ENCODE measurements around the gene WDR37.

DNA sequence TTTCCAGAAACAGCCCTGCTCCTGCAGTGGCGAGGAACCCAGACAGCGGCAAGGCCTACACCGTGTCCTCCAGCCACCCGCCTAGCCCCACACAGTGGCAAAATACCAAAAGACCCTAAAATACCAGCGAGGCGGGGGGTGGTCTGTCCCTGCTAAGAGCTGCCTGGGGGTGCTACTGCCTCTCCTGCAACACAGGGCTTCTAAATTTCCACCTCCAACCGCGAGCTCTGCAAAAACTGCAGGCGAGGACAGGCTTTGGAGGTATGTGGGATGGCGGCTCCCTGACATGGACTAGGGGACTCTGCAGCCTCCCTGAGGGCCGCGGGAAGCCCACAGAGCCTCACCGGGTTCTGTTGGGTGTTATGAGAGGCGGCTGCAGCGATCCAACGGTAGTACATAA is 122.3 kb downstream of the WDR37 start:
- TF ChIP-seq POLR2AphosphoS5 (IDR thresholded peaks at IDR 0.05; ENCODE audit: low read depth, low read length): no peak
- no peak for TF ChIP-seq RXRA (IDR thresholded peaks at IDR 0.05; ENCODE audit: borderline replicate concordance, low read depth)
- TF ChIP-seq, protein P1, sequence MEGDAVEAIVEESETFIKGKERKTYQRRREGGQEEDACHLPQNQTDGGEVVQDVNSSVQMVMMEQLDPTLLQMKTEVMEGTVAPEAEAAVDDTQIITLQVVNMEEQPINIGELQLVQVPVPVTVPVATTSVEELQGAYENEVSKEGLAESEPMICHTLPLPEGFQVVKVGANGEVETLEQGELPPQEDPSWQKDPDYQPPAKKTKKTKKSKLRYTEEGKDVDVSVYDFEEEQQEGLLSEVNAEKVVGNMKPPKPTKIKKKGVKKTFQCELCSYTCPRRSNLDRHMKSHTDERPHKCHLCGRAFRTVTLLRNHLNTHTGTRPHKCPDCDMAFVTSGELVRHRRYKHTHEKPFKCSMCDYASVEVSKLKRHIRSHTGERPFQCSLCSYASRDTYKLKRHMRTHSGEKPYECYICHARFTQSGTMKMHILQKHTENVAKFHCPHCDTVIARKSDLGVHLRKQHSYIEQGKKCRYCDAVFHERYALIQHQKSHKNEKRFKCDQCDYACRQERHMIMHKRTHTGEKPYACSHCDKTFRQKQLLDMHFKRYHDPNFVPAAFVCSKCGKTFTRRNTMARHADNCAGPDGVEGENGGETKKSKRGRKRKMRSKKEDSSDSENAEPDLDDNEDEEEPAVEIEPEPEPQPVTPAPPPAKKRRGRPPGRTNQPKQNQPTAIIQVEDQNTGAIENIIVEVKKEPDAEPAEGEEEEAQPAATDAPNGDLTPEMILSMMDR (IDR thresholded peaks at IDR 0.05): no peak
- no peak for TF ChIP-seq SMC3 (IDR thresholded peaks at IDR 0.05; ENCODE audit: low read depth, low read length)
- no peak for TF ChIP-seq GATA2 (CRISPR knock-in tag; IDR thresholded peaks at IDR 0.05)
- TF ChIP-seq YY1 (IDR thresholded peaks at IDR 0.05; ENCODE audit: low read depth): no peak
- TF ChIP-seq, protein P2, sequence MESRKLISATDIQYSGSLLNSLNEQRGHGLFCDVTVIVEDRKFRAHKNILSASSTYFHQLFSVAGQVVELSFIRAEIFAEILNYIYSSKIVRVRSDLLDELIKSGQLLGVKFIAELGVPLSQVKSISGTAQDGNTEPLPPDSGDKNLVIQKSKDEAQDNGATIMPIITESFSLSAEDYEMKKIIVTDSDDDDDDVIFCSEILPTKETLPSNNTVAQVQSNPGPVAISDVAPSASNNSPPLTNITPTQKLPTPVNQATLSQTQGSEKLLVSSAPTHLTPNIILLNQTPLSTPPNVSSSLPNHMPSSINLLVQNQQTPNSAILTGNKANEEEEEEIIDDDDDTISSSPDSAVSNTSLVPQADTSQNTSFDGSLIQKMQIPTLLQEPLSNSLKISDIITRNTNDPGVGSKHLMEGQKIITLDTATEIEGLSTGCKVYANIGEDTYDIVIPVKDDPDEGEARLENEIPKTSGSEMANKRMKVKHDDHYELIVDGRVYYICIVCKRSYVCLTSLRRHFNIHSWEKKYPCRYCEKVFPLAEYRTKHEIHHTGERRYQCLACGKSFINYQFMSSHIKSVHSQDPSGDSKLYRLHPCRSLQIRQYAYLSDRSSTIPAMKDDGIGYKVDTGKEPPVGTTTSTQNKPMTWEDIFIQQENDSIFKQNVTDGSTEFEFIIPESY (IDR thresholded peaks at IDR 0.05; ENCODE audit: borderline replicate concordance, low read depth): no peak
- TF ChIP-seq, protein P3, sequence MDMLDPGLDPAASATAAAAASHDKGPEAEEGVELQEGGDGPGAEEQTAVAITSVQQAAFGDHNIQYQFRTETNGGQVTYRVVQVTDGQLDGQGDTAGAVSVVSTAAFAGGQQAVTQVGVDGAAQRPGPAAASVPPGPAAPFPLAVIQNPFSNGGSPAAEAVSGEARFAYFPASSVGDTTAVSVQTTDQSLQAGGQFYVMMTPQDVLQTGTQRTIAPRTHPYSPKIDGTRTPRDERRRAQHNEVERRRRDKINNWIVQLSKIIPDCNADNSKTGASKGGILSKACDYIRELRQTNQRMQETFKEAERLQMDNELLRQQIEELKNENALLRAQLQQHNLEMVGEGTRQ (IDR thresholded peaks at IDR 0.05; ENCODE audit: borderline replicate concordance, low read depth, low read length): no peak
